Activated B cell treated with CpG ODN at 0.5 μM for 24 hours (primary cell): Measurements from ENCODE around the gene CKS2. TPM values are rescaled to one million over a fixed set of nuclear protein-coding genes. Genes with fewer than 3 reads are reported as not detected.

Experiments
- ATAC-seq: fragments of 200-7000 bp; cut with Tn5 transposase; one replicate; pipeline ENCODE4 v1.10.0; 2021; ENCODE audit warnings: low read depth, mild to moderate bottlenecking, moderate library complexity
- CTCF ChIA-PET: fragments of 350-600 bp; sonication (Branson Sonifier 250); formaldehyde crosslinking; loops from one replicate; lab custom pipeline; 2021; ENCODE audit warnings: antibody characterized with exemption; lab: Charles Lee
- POLR2A ChIA-PET: fragments of 350-600 bp; sonication (Branson Sonifier 250); formaldehyde crosslinking; loops from one replicate; lab custom pipeline; 2021; ENCODE audit warnings: antibody characterized with exemption; lab: Charles Lee
- DNase-seq: peaks from one replicate; pipeline ENCODE4 v3.0.0; 2022
- H3K27ac Mint-ChIP-seq: one replicate; pipeline ENCODE4 v1.8.0; 2020; ENCODE audit warnings: mixed read lengths
- H3K27me3 Mint-ChIP-seq: one replicate; pipeline ENCODE4 v1.8.0; 2021; ENCODE audit warnings: mixed read lengths
- H3K36me3 Mint-ChIP-seq: one replicate; pipeline ENCODE4 v1.8.0; 2021; ENCODE audit warnings: low read depth, mixed read lengths
- H3K4me1 Mint-ChIP-seq: one replicate; pipeline ENCODE4 v1.8.0; 2021; ENCODE audit warnings: mixed read lengths
- H3K4me3 Mint-ChIP-seq: one replicate; pipeline ENCODE4 v1.8.0; 2020; ENCODE audit warnings: mild to moderate bottlenecking, mixed read lengths
- H3K9me3 Mint-ChIP-seq: one replicate; pipeline ENCODE4 v1.8.0; 2020; ENCODE audit warnings: mixed read lengths
- intact Hi-C: fragments of 100-400 bp; cut with micrococcal nuclease; formaldehyde crosslinking; loops from one replicate; pipeline ENCODE4 v1.15.1; 2024
- total RNA-seq: library from RNA; stranded (reverse); gene quantifications from 2 replicates; pipeline ENCODE4 v1.2.3, GENCODE V29; 2022
- TF ChIP-seq, protein P1 (sequence below): fragments of 200-600 bp; IDR thresholded peaks from one replicate; pipeline ENCODE4 v1.8.0; 2022; ENCODE audit warnings: antibody characterized with exemption, mild to moderate bottlenecking

The CKS2 gene
- total RNA-seq, 1 donor from 2014 or later = 23.9 TPM

DNA sequence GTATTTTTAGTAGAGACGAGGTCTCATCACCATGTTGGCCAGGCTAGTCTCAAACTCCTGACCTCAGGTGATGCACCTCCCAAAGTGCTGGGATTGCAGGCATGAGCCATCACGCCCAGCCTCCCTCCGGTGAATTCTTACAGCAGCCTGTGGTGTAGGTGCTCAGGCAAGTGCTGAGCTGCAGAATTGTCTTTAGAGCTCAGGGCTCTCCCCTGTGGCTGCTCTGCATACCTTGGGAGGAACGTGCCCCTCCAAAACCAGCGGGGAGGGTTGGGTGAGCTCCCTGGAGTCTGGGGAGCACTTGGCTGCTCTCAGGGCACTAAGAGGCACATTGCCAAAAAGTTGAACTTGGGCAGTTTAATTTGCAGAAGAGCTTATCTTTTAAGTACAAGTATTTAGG is 36.7 kb downstream of the CKS2 start:
- CTCF ChIA-PET = interaction anchor here (1.8 to 2.1 kb wide), 2 partner anchors 23 to 201 kb away, joined by 4 to 7 read pairs; no protein-coding TSS in a partner anchor
- ATAC-seq (no peak), DNase-seq (no peak)
- H3K4me3 Mint-ChIP-seq = no peak overlapping the region
- POLR2A ChIA-PET = no interaction called here
- H3K27me3 Mint-ChIP-seq = no peaks in the 10 kb centered on the region
- H3K36me3 Mint-ChIP-seq = peaks cover 97% of the 10 kb centered on the region
- TF ChIP-seq, protein P1, sequence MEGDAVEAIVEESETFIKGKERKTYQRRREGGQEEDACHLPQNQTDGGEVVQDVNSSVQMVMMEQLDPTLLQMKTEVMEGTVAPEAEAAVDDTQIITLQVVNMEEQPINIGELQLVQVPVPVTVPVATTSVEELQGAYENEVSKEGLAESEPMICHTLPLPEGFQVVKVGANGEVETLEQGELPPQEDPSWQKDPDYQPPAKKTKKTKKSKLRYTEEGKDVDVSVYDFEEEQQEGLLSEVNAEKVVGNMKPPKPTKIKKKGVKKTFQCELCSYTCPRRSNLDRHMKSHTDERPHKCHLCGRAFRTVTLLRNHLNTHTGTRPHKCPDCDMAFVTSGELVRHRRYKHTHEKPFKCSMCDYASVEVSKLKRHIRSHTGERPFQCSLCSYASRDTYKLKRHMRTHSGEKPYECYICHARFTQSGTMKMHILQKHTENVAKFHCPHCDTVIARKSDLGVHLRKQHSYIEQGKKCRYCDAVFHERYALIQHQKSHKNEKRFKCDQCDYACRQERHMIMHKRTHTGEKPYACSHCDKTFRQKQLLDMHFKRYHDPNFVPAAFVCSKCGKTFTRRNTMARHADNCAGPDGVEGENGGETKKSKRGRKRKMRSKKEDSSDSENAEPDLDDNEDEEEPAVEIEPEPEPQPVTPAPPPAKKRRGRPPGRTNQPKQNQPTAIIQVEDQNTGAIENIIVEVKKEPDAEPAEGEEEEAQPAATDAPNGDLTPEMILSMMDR = no peak
- H3K9me3 Mint-ChIP-seq = no peaks in the 10 kb centered on the region
- peaks cover 8% of the 10 kb centered on the region for H3K4me1 Mint-ChIP-seq
- intact Hi-C loops = no loop called here
- H3K27ac Mint-ChIP-seq = no peak overlapping the region

DNA sequence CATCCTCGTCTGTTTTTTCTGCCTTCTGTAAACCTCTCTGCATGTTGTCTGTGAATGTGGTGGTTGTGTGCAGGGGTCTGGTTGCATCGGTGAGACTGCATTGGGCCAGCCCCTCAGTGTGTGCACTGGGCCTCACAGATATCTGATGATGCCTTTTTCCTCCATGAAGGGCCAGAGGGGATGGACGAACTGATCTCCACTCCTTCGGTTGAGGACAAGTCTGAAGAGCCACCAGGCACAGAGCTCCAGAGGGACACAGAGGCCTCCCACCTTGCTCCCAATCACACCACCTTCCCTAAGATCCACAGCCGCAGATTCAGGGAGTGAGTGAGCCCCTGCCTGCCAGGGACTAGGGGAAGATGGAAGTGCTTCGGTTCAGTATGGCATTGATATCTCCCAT is 38.6 kb downstream of the CKS2 start:
- CTCF ChIA-PET = no interaction called here
- Mint-ChIP-seq H3K36me3 (peaks cover 96% of the 10 kb centered on the region), H3K27me3 (no peaks in the 10 kb centered on the region), H3K9me3 (no peaks in the 10 kb centered on the region), H3K4me1 (peaks cover 10% of the 10 kb centered on the region), H3K4me3 (no peak overlapping the region), H3K27ac (no peak overlapping the region)
- DNase-seq = no peak
- ATAC-seq = no peak
- intact Hi-C loops = no loop called here
- POLR2A ChIA-PET = no interaction called here
- TF ChIP-seq, protein P1 = no peak

DNA sequence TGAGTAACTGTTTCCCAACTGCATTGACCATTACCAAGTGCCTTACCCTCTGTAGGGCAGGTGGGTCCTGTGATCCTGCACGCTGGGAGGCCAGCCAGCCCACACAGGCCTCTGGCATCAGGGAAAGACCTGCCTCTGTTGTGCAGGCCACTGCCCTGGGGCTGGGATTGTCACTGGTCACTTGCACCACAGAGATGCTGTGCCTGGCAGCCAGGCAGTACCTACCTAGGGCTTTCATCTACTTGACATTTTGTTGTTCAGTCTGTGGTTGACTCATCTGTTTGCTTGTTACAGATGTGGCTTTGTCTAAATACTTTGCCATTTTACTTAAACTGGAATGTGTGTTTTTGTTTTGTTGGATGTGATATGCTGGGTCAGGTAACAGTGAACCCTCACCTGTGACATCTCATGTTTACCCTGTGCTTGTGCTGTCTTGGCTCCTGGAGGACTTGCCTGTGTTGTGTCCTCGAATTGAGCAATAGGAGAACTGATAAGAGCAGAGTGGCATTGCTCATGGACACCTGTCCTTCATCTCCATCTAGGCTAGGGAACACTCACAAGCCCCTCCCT is 40.1 kb downstream of the CKS2 start:
- peaks cover 10% of the 10 kb centered on the region for H3K4me1 Mint-ChIP-seq
- intact Hi-C loops = no loop called here
- no peaks in the 10 kb centered on the region for H3K9me3 Mint-ChIP-seq
- no peaks in the 10 kb centered on the region for H3K27me3 Mint-ChIP-seq
- no peak overlapping the region for H3K27ac Mint-ChIP-seq
- TF ChIP-seq, protein P1 = no peak
- ChIA-PET CTCF (no interaction called here), POLR2A (no interaction called here)
- ATAC-seq (no peak), DNase-seq (no peak)
- peaks cover 96% of the 10 kb centered on the region for H3K36me3 Mint-ChIP-seq
- no peak overlapping the region for H3K4me3 Mint-ChIP-seq

DNA sequence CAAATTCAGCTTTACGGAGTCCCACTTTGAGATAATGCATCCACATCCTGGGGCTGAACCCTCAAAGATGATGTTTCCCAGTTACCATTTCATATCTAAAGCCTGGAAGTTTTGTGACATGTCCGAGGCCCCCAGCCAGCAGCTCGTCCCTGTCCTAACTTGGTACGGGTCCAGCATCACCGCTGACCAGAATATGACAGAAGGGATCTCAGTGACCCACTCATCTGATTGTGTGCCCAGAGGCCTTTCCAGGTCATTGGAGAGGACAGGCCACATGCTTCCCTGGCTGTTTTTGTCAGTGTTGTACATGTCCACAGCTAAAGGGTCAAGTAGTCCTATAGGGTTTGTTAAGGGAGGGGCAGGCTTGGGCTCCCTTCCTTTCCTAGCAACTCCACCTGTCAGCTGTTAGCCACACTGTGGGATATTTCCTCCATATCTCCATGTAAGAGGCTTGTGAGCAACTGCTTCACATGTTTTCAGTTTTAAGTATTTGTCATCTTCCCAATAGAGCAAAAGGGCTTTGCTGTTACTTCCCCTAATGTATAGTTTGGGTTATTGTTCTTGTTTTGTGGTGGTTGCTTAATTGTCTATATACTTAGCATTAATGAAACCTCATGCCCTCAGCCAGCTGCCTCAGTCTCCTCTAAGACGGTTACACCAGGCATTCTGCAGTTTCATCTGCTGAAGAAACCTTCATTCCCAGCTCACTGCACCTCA is 40.7 kb downstream of the CKS2 start:
- H3K36me3 Mint-ChIP-seq = peaks cover 96% of the 10 kb centered on the region
- DNase-seq (no peak), ATAC-seq (no peak)
- H3K4me1 Mint-ChIP-seq = peaks cover 10% of the 10 kb centered on the region
- no peak overlapping the region for H3K27ac Mint-ChIP-seq
- intact Hi-C loops = no loop called here
- no peak overlapping the region for H3K4me3 Mint-ChIP-seq
- TF ChIP-seq, protein P1 = no peak
- POLR2A ChIA-PET = interaction anchor here (0.7 kb wide), 1 partner anchor 198 kb away, joined by 3 read pairs; no protein-coding TSS in a partner anchor
- no peaks in the 10 kb centered on the region for H3K9me3 Mint-ChIP-seq
- H3K27me3 Mint-ChIP-seq = no peaks in the 10 kb centered on the region
- CTCF ChIA-PET = no interaction called here

DNA sequence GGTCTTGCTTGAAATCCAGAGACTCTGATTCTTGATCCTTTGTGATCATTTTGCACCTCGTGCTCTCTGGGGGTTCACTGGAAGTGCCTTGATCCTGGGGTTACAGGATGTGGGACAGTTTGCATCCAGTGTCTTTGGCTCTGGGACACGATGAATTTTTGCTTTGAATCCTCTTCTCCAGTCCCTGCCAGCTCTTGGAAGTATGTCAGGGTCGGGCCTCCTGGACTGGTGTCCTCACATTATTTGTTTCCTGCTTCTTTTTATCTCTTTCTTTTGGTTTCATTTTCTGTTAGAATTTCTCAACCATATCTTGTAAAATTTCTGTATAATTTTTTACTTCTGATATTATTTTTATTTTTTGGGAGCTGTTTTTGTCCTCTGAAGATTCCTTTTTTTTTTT is 41.5 kb downstream of the CKS2 start:
- TF ChIP-seq, protein P1 = no peak
- intact Hi-C loops = no loop called here
- Mint-ChIP-seq H3K9me3 (no peaks in the 10 kb centered on the region), H3K4me3 (no peak overlapping the region), H3K27me3 (no peaks in the 10 kb centered on the region), H3K4me1 (peaks cover 10% of the 10 kb centered on the region), H3K36me3 (peaks cover 98% of the 10 kb centered on the region), H3K27ac (no peak overlapping the region)
- CTCF ChIA-PET = no interaction called here
- ATAC-seq = no peak
- DNase-seq = no peak
- POLR2A ChIA-PET = interaction anchor here (0.7 kb wide), 1 partner anchor 197 kb away, joined by 3 read pairs; no protein-coding TSS in a partner anchor
